Neural progenitor cell (in vitro differentiated cells): Measurements from ENCODE around the gene MYH7.

Source experiments
- EZH2 ChIP-seq: fragments of 200-600 bp; sonication (generic); IDR thresholded peaks from 2 replicates; pipeline ENCODE4 v1.6.1; 2017; ENCODE audit warnings: antibody characterized with exemption, mild to moderate bottlenecking, moderate library complexity
- EZH2phosphoT487 ChIP-seq: fragments of 200-600 bp; sonication (generic); IDR thresholded peaks from 2 replicates; pipeline ENCODE4 v1.6.1; 2017; ENCODE audit warnings: antibody characterized with exemption
- TF ChIP-seq, protein P1 (sequence below): fragments of 200-600 bp; sonication (generic); IDR thresholded peaks from 2 replicates; pipeline ENCODE4 v1.5.1; 2017; ENCODE audit warnings: antibody characterized with exemption, mild to moderate bottlenecking

DNA sequence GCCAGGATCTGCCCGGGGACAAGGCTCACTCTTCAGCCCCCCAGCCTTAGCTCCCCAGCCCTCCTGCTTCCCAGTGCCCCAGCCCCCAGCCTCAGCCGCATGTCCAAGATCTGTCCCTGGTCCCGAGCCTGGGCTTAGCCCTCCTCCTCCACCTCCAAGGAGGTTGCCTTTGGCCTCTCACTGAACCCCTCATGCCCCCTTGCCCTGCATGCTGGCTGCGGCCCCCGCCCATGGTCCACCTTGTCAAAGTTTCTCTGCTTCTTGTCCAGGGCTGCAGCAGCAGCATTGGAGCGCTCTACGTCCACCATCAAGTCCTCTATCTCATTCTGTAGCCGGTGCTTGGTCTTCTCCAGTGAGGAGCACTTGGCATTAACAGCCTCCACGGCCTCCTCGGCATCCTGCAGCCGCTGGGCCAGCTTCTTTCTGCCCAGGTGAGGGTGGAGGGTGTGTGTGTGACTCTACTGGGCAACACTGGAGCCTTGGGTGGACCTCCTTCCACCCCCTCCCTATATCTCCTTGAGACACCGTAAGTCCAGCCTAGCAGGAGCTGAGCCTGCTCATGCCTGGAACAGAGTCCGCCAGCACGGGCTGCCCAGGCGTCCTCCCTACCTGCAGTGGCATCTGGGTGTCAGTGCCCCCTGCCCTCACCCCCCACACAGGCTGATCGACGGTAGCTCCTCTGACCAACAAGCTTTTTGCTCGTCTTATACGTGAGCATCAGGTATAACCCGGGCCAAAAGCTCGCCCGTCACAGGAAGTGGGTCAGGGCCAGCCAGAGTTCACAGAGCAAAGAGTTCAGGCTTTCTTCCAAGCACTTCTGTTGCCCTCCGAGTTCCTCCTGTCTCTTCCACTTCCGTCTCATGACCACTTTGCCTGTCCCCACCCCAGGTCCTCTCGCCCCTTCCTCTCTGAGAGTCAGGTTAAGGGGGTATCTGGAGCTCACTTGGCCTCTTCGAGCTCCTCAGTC is 47.3 kb downstream of the MYH7 start:
- no peak for TF ChIP-seq EZH2
- TF ChIP-seq, protein P1, sequence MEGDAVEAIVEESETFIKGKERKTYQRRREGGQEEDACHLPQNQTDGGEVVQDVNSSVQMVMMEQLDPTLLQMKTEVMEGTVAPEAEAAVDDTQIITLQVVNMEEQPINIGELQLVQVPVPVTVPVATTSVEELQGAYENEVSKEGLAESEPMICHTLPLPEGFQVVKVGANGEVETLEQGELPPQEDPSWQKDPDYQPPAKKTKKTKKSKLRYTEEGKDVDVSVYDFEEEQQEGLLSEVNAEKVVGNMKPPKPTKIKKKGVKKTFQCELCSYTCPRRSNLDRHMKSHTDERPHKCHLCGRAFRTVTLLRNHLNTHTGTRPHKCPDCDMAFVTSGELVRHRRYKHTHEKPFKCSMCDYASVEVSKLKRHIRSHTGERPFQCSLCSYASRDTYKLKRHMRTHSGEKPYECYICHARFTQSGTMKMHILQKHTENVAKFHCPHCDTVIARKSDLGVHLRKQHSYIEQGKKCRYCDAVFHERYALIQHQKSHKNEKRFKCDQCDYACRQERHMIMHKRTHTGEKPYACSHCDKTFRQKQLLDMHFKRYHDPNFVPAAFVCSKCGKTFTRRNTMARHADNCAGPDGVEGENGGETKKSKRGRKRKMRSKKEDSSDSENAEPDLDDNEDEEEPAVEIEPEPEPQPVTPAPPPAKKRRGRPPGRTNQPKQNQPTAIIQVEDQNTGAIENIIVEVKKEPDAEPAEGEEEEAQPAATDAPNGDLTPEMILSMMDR: no peak
- no peak for TF ChIP-seq EZH2phosphoT487
